ENCODE results near the gene SNX12. TPM values are rescaled to one million over a fixed set of nuclear protein-coding genes. Genes with fewer than 3 reads are reported as not detected.

The SNX12 gene
- total and polyA plus RNA-seq, 4 donors: 4.5 to 21.7 (median 15.8) TPM

GRCh38 chrX:71095981-71096759 lies 28.0 kb upstream of the SNX12 start:
- Histone ChIP-seq H3K9me3 (ENCODE audit: control insufficient read depth in 4 of 4, low read length in 3 of 4) (no peaks in the 10 kb centered on the region), H3K36me3 (ENCODE audit: control insufficient read depth in 4 of 4, insufficient read depth in 3 of 4, low read depth in 1 of 4, low read length in 3 of 4) (no peaks in the 10 kb centered on the region), H3K4me3 (ENCODE audit: low read depth in 1 of 3, low read length in 3 of 3) (peak overlapping the region; percentile 66 to 81 (median 68)), H3K4me1 (ENCODE audit: control insufficient read depth in 4 of 4, insufficient read depth in 4 of 4, low read length in 3 of 4) (peaks cover 4 to 16% (median 10%) of the 10 kb centered on the region in 4 donors), H3K27me3 (ENCODE audit: control insufficient read depth in 4 of 4, insufficient read depth in 4 of 4, low read length in 3 of 4) (no peaks in the 10 kb centered on the region), H3K27ac (ENCODE audit: low read depth in 1 of 2, low read length in 2 of 2) (peak overlapping the region; percentile 31 to 35), H3K9ac (ENCODE audit: low read depth in 1 of 2, low read length in 2 of 2) (peak overlapping the region; percentile 30 to 82)
- under 1% methylated on average over 46 of the region's 46 CpGs for WGBS
- TF ChIP-seq FOXA1 (IDR thresholded peaks at IDR 0.05): no peak
- TF ChIP-seq JUND (IDR thresholded peaks at IDR 0.05): no peak
- TF ChIP-seq FOXA2 (IDR thresholded peaks at IDR 0.05): no peak
- TF ChIP-seq, protein P1, sequence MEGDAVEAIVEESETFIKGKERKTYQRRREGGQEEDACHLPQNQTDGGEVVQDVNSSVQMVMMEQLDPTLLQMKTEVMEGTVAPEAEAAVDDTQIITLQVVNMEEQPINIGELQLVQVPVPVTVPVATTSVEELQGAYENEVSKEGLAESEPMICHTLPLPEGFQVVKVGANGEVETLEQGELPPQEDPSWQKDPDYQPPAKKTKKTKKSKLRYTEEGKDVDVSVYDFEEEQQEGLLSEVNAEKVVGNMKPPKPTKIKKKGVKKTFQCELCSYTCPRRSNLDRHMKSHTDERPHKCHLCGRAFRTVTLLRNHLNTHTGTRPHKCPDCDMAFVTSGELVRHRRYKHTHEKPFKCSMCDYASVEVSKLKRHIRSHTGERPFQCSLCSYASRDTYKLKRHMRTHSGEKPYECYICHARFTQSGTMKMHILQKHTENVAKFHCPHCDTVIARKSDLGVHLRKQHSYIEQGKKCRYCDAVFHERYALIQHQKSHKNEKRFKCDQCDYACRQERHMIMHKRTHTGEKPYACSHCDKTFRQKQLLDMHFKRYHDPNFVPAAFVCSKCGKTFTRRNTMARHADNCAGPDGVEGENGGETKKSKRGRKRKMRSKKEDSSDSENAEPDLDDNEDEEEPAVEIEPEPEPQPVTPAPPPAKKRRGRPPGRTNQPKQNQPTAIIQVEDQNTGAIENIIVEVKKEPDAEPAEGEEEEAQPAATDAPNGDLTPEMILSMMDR (IDR thresholded peaks at IDR 0.05; ENCODE audit: low read depth, low read length, missing input control): no peak
- TF ChIP-seq YY1 (IDR thresholded peaks at IDR 0.05): no peak
- no peak for TF ChIP-seq EGR1 (IDR thresholded peaks at IDR 0.05; ENCODE audit: low read depth in 2 of 2)
- TF ChIP-seq, protein P2, sequence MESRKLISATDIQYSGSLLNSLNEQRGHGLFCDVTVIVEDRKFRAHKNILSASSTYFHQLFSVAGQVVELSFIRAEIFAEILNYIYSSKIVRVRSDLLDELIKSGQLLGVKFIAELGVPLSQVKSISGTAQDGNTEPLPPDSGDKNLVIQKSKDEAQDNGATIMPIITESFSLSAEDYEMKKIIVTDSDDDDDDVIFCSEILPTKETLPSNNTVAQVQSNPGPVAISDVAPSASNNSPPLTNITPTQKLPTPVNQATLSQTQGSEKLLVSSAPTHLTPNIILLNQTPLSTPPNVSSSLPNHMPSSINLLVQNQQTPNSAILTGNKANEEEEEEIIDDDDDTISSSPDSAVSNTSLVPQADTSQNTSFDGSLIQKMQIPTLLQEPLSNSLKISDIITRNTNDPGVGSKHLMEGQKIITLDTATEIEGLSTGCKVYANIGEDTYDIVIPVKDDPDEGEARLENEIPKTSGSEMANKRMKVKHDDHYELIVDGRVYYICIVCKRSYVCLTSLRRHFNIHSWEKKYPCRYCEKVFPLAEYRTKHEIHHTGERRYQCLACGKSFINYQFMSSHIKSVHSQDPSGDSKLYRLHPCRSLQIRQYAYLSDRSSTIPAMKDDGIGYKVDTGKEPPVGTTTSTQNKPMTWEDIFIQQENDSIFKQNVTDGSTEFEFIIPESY (IDR thresholded peaks at IDR 0.05): no peak
- no peak for TF ChIP-seq SP1 (IDR thresholded peaks at IDR 0.05)
- no peak for TF ChIP-seq RAD21 (IDR thresholded peaks at IDR 0.05)
- TF ChIP-seq RXRA (IDR thresholded peaks at IDR 0.05): no peak
- no peak for TF ChIP-seq TAF1 (conservative IDR thresholded peaks at IDR 0.05)
- no peak for TF ChIP-seq NR2F2 (IDR thresholded peaks at IDR 0.05)
- TF ChIP-seq HNF4A (conservative IDR thresholded peaks at IDR 0.05): no peak
- TF ChIP-seq ATF3 (IDR thresholded peaks at IDR 0.05): no peak
- TF ChIP-seq GABPA (IDR thresholded peaks at IDR 0.05 in 1 of 2, conservative IDR thresholded peaks at IDR 0.05 in 1 of 2): no peak
- TF ChIP-seq MAX (IDR thresholded peaks at IDR 0.05): no peak
- TF ChIP-seq, protein P3, sequence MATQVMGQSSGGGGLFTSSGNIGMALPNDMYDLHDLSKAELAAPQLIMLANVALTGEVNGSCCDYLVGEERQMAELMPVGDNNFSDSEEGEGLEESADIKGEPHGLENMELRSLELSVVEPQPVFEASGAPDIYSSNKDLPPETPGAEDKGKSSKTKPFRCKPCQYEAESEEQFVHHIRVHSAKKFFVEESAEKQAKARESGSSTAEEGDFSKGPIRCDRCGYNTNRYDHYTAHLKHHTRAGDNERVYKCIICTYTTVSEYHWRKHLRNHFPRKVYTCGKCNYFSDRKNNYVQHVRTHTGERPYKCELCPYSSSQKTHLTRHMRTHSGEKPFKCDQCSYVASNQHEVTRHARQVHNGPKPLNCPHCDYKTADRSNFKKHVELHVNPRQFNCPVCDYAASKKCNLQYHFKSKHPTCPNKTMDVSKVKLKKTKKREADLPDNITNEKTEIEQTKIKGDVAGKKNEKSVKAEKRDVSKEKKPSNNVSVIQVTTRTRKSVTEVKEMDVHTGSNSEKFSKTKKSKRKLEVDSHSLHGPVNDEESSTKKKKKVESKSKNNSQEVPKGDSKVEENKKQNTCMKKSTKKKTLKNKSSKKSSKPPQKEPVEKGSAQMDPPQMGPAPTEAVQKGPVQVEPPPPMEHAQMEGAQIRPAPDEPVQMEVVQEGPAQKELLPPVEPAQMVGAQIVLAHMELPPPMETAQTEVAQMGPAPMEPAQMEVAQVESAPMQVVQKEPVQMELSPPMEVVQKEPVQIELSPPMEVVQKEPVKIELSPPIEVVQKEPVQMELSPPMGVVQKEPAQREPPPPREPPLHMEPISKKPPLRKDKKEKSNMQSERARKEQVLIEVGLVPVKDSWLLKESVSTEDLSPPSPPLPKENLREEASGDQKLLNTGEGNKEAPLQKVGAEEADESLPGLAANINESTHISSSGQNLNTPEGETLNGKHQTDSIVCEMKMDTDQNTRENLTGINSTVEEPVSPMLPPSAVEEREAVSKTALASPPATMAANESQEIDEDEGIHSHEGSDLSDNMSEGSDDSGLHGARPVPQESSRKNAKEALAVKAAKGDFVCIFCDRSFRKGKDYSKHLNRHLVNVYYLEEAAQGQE (IDR thresholded peaks at IDR 0.05): no peak
- no peak for TF ChIP-seq HNF4G (IDR thresholded peaks at IDR 0.05)
- no peak for DNase-seq (ENCODE audit: low spot score)

Data from liver (tissue), 9 donors.